ENCODE results near the gene RTN4.

GRCh38 chr2:54984476-54984875 lies 65.8 kb downstream of the RTN4 start:
- TF ChIP-seq CTCF (IDR thresholded peaks at IDR 0.05; ENCODE audit: borderline replicate concordance, extremely low read depth, low read length, poor library complexity, severe bottlenecking) (no peak), EZH2 (IDR thresholded peaks at IDR 0.05; ENCODE audit: borderline replicate concordance, low read depth, low read length, severe bottlenecking) (no peak)
